Right lobe of liver (tissue), 6 donors: Measurements from ENCODE around the gene STXBP6. TPM values are rescaled to one million over a fixed set of nuclear protein-coding genes. Genes with fewer than 3 reads are reported as not detected.

Source experiments
- ATAC-seq, 4 donors: fragments of 200-7000 bp; cut with Tn5 transposase; one replicate each; pipeline ENCODE4 v1.9.1; 2020; ENCODE audit warnings: mild to moderate bottlenecking in 4 of 4, moderate library complexity in 4 of 4
- DNase-seq, 3 donors: peaks; one replicate each; pipeline ENCODE4 v3.0.0-alpha.2; 2020
- H3K27ac ChIP-seq, 3 donors: fragments of 200-600 bp; one replicate each; pipeline ENCODE4 v1.8.0; 2022
- H3K27me3 ChIP-seq, 2 donors: fragments of 200-600 bp; one replicate each; pipeline ENCODE4 v1.8.0; 2022
- H3K36me3 ChIP-seq, 4 donors: fragments of 200-600 bp; sonication (generic) in 1 of 4; one replicate each; pipeline versions ENCODE4 v1.5.1 to v1.8.0; 2017 to 2022; ENCODE audit warnings: control low read depth in 1 of 4
- H3K4me1 ChIP-seq, 4 donors: fragments of 200-600 bp; sonication (generic) in 1 of 4; one replicate each; pipeline versions ENCODE4 v1.5.1 to v1.8.0; 2017 to 2022; ENCODE audit warnings: control low read depth in 1 of 4
- H3K4me3 ChIP-seq, 3 donors: fragments of 200-600 bp; one replicate each; pipeline ENCODE4 v1.8.0; 2022
- H3K9me3 ChIP-seq, 4 donors: fragments of 200-600 bp; sonication (generic) in 1 of 4; one replicate each; pipeline versions ENCODE4 v1.5.1 to v1.8.0; 2017 to 2022; ENCODE audit warnings: control low read depth in 1 of 4
- CTCF ChIP-seq, 4 donors: fragments of 200-600 bp in 3 of 4; fragments of 450-650 bp in 1 of 4; IDR thresholded peaks; one replicate each; pipeline versions ENCODE4 v1.5.1 to v1.8.0; 2016 to 2022; ENCODE audit warnings: antibody characterized with exemption in 4 of 4, mild to moderate bottlenecking in 2 of 4
- POLR2A ChIP-seq: fragments of 450-650 bp; IDR thresholded peaks from one replicate; pipeline ENCODE4 v1.6.1; 2017; ENCODE audit warnings: antibody characterized with exemption, mild to moderate bottlenecking
- WGBS: methylation state at CpG from one replicate; pipeline ENCODE4 v1.1.6; 2018; ENCODE audit warnings: low coverage, low lambda C conversion rate; ENCODE audit not compliant: insufficient coverage; ENCODE audit errors: missing lambda C conversion rate; 5-methylcytosine and 5-hydroxymethylcytosine counted together
- intact Hi-C, 2 donors: fragments of 100-400 bp; cut with DNase I; formaldehyde crosslinking; loops; one replicate each; pipeline versions ENCODE4 v1.11.2 to v1.14.1; 2022
- total RNA-seq, 6 experiments: library from RNA; depleted of rRNA in 2 of 6; stranded (reverse); fragments of >200 nt in 2 of 6; fragmentation: NEBNext Ultra II Directional in 3 of 6; extraction: Animal tissue kit (Norgen Biotek cat#: 25700) in 3 of 6; gene quantifications; one replicate each; pipeline versions ENCODE4 v1.1.0 to v1.2.4, GENCODE V29; 2016 to 2023
- donor health status: DM: no; HTN: yes; CAD: no.
- donor health status: DM: no; HTN: no; CAD: no.
- donor health status: DM: no; HTN: no; CAD: no.
- donor health status: DM: no; HTN: yes; CAD: no.
- donor health status: DM: no; HTN: yes; CAD: no.

The STXBP6 gene
- total RNA-seq, 6 experiments from 2014 or later = 0.55 to 1.7 (median 1.1) TPM

GRCh38 chr14:25006031-25006430 is 43.9 kb downstream of the STXBP6 start:
- Histone ChIP-seq H3K9me3 (no peaks in the 10 kb centered on the region), H3K27me3 (no peaks in the 10 kb centered on the region), H3K4me3 (no peak overlapping the region), H3K36me3 (no peaks in the 10 kb centered on the region), H3K27ac (no peak overlapping the region), H3K4me1 (no peaks in the 10 kb centered on the region)
- TF ChIP-seq CTCF (IDR thresholded peaks at IDR 0.05) (no peak), POLR2A (no peak)
- intact Hi-C loops = no loop called here
- ATAC-seq (no peak), DNase-seq (no peak)
- 70% methylated on average over 3 of the region's 3 CpGs for WGBS

- ATAC-seq (no peak), DNase-seq (no peak)
- 44% methylated on average over 1 of the region's 1 CpG for WGBS
- no peak overlapping the region for H3K27ac ChIP-seq
- H3K36me3 ChIP-seq = no peaks in the 10 kb centered on the region
- no peak overlapping the region for H3K4me3 ChIP-seq
- no peaks in the 10 kb centered on the region for H3K4me1 ChIP-seq
- intact Hi-C loops = no loop called here
- TF ChIP-seq POLR2A (no peak), CTCF (IDR thresholded peaks at IDR 0.05) (no peak)
- no peaks in the 10 kb centered on the region for H3K9me3 ChIP-seq
- H3K27me3 ChIP-seq = no peaks in the 10 kb centered on the region
Measured at GRCh38 chr14:25004389-25004809, 45.5 kb downstream of the STXBP6 start.

GRCh38 chr14:25003537-25003936 is 46.4 kb downstream of the STXBP6 start:
- Histone ChIP-seq H3K27ac (no peak overlapping the region), H3K9me3 (no peaks in the 10 kb centered on the region), H3K4me3 (no peak overlapping the region), H3K27me3 (no peaks in the 10 kb centered on the region), H3K36me3 (no peaks in the 10 kb centered on the region), H3K4me1 (no peaks in the 10 kb centered on the region)
- WGBS = 80% methylated on average over 1 of the region's 1 CpG
- TF ChIP-seq POLR2A = no peak
- TF ChIP-seq CTCF (IDR thresholded peaks at IDR 0.05) = no peak
- no peak for ATAC-seq
- DNase-seq = no peak
- intact Hi-C loops = no loop called here

GRCh38 chr14:25001601-25002000 is 48.3 kb downstream of the STXBP6 start:
- DNase-seq (no peak), ATAC-seq (no peak)
- no peaks in the 10 kb centered on the region for H3K4me1 ChIP-seq
- no peak overlapping the region for H3K4me3 ChIP-seq
- no peaks in the 10 kb centered on the region for H3K36me3 ChIP-seq
- no peaks in the 10 kb centered on the region for H3K9me3 ChIP-seq
- no peaks in the 10 kb centered on the region for H3K27me3 ChIP-seq
- WGBS = 35% methylated on average over 2 of the region's 2 CpGs
- TF ChIP-seq CTCF (IDR thresholded peaks at IDR 0.05) (no peak), POLR2A (no peak)
- intact Hi-C loops = no loop called here
- H3K27ac ChIP-seq = no peak overlapping the region

- 57% methylated on average over 1 of the region's 1 CpG for WGBS
- intact Hi-C loops = no loop called here
- ATAC-seq = no peak
Measured at GRCh38 chr14:25001156-25001555, 48.8 kb downstream of the STXBP6 start.

More at GRCh38 chr14:25001156-25001555, 48.8 kb downstream of the STXBP6 start:
- Histone ChIP-seq H3K9me3 (no peaks in the 10 kb centered on the region), H3K4me3 (no peak overlapping the region), H3K27me3 (no peaks in the 10 kb centered on the region), H3K36me3 (no peaks in the 10 kb centered on the region), H3K27ac (no peak overlapping the region), H3K4me1 (no peaks in the 10 kb centered on the region)
- TF ChIP-seq POLR2A = no peak
- no peak for TF ChIP-seq CTCF (IDR thresholded peaks at IDR 0.05)
- no peak for DNase-seq
